Spleen (tissue), 7 donors: ENCODE measurements around the gene MATN3.

Experiments used
- CTCF ChIP-seq, 11 experiments: fragments of 200-600 bp in 7 of 11; fragments of 450-650 bp in 4 of 11; sonication (generic) in 4 of 11; IDR thresholded peaks in 8 of 11; conservative IDR thresholded peaks in 3 of 11; 1 replicate in 7 of 11; 2 replicates in 4 of 11; pipeline versions ENCODE4 v1.4.0 to v1.8.0; 2016 to 2021; ENCODE audit warnings: antibody characterized with exemption in 11 of 11, inconsistent platforms in 4 of 11, mild to moderate bottlenecking in 1 of 11
- POLR2AphosphoS5 ChIP-seq, 3 donors: sonication (generic); formaldehyde crosslinking; IDR thresholded peaks; one replicate each; pipeline ENCODE4 v1.5.1; 2017; ENCODE audit warnings: antibody characterized with exemption in 3 of 3
- donor health status: DM: no; HTN: no; CAD: no; lungs with moderate emphysema.
- donor health status: DM: no; HTN: no; CAD: no.
- donor health status: DM: no; HTN: no; CAD: no.

GRCh38 chr2:19947184-19947940 lies 65.1 kb downstream of the MATN3 start:
- no peak for TF ChIP-seq CTCF (IDR thresholded peaks at IDR 0.05 in 8 of 11, conservative IDR thresholded peaks at IDR 0.05 in 3 of 11)
- TF ChIP-seq POLR2AphosphoS5 (IDR thresholded peaks at IDR 0.05), result no peak
